Measurements from ENCODE around the gene RD3L.

Gene RD3L

GRCh38 chr14:103894034-103894722, 48.2 kb downstream of the RD3L start:
- no peak for DNase-seq (ENCODE audit: low read depth)

GRCh38 chr14:103892247-103892646, 50.1 kb downstream of the RD3L start:
- DNase-seq (ENCODE audit: low read depth), result no peak

- no peak for DNase-seq (ENCODE audit: low read depth)
These were observed 50.6 kb downstream of the RD3L start for GRCh38 chr14:103891667-103892215.

GRCh38 chr14:103890821-103891666, 51.3 kb downstream of the RD3L start:
- DNase-seq (ENCODE audit: low read depth), result no peak

All from activated gamma-delta T cell treated with anti-CD3 and anti-CD28 coated beads, Interleukin-2, amount 50 U/mL, for 16 hours (primary cell).